HepG2 (cell line): ENCODE results near the gene NUP62. TPM values are rescaled to one million over a fixed set of nuclear protein-coding genes. Genes with fewer than 3 reads are reported as not detected.

Source experiments
- ATAC-seq: fragments of 200-7000 bp; cut with Tn5 transposase; 3 replicates; pipeline ENCODE4 v1.9.1; 2020; ENCODE audit warnings: mild to moderate bottlenecking, moderate library complexity
- BruUV-seq: library from RNA; stranded (reverse); fragments of 400-500 nt; replicated peaks from 2 replicates; lab custom pipeline; 2021; lab: Mats Ljungman, UMichigan
- CTCF ChIA-PET: fragments of 300-600 bp; formaldehyde crosslinking; extraction: SDS; loops from one replicate; lab custom pipeline; 2021; ENCODE audit warnings: low total read pairs, inconsistent platforms, low intra/inter-chr PET ratio; lab: Yijun Ruan, JAX
- POLR2A ChIA-PET: fragments of 350-600 bp; sonication (Branson Sonifier 250); formaldehyde crosslinking; loops from one replicate; lab custom pipeline; 2020; ENCODE audit warnings: antibody characterized with exemption, inconsistent platforms; lab: Yijun Ruan, JAX
- DNase-seq: peaks from one replicate; pipeline ENCODE4 v3.0.0-alpha.2; 2015; ENCODE audit warnings: low spot score
- FAIRE-seq: peaks from 3 replicates; lab custom pipeline; 2011; peaks lifted over from hg19 to GRCh38; lab: Jason Lieb, UNC
- H2AFZ ChIP-seq: one replicate; pipeline ENCODE4 v1.6.1; 2011; ENCODE audit warnings: low read length, inconsistent platforms
- H3K27ac ChIP-seq: fragments of 300-600 bp; 3 replicates; pipeline ENCODE4 v1.8.0; 2011; ENCODE audit warnings: mixed run types, mild to moderate bottlenecking, mixed read lengths, low read length, inconsistent platforms; ENCODE audit not compliant: insufficient read depth; ENCODE audit errors: extremely low read length
- H3K27me3 ChIP-seq, 2 experiments: fragments of 200-600 bp in 1 of 2; 2 replicates in 1 of 2; 3 replicates in 1 of 2; pipeline versions ENCODE4 v1.6.0 to v1.8.0; 2011; ENCODE audit warnings: low read length in 2 of 2, mild to moderate bottlenecking in 2 of 2, moderate library complexity in 2 of 2, inconsistent platforms in 1 of 2; ENCODE audit not compliant: insufficient read depth in 2 of 2, control insufficient read depth in 1 of 2
- H3K36me3 ChIP-seq, 2 experiments: fragments of 200-600 bp in 1 of 2; replicated peaks in 1 of 2; 2 replicates in 1 of 2; 3 replicates in 1 of 2; pipeline versions ENCODE4 v1.5.1 to v1.8.0; 2011; ENCODE audit warnings: low read length in 2 of 2, inconsistent platforms in 1 of 2; ENCODE audit not compliant: insufficient read depth in 2 of 2, control insufficient read depth in 1 of 2
- H3K4me1 ChIP-seq: 2 replicates; pipeline ENCODE4 v1.5.1; 2012; ENCODE audit warnings: low read length, inconsistent platforms; ENCODE audit not compliant: insufficient read depth
- H3K4me2 ChIP-seq: 2 replicates; pipeline ENCODE4 v1.6.0; 2011; ENCODE audit warnings: low read depth, low read length, inconsistent platforms
- H3K4me3 ChIP-seq, 3 experiments: fragments of 200-600 bp in 1 of 3; sonication (generic), shearing (Covaris generic) in 1 of 3; replicated peaks in 1 of 3; 2 replicates each; pipeline ENCODE4 v1.5.1; 2011 to 2016; ENCODE audit warnings: low read length in 3 of 3, inconsistent platforms in 2 of 3, low read depth in 2 of 3, mild to moderate bottlenecking in 2 of 3, control low read depth in 1 of 3, mixed read lengths in 1 of 3; ENCODE audit not compliant: insufficient read depth in 1 of 3
- H3K79me2 ChIP-seq: one replicate; pipeline ENCODE4 v1.6.1; 2011; ENCODE audit warnings: low read length, inconsistent platforms; ENCODE audit not compliant: insufficient read depth
- H3K9ac ChIP-seq: 2 replicates; pipeline ENCODE4 v1.6.0; 2011; ENCODE audit warnings: mild to moderate bottlenecking, low read depth, low read length, inconsistent platforms; ENCODE audit not compliant: insufficient read depth
- H3K9me3 ChIP-seq: 2 replicates; pipeline ENCODE4 v1.5.1; 2012; ENCODE audit warnings: mild to moderate bottlenecking, low read length
- H4K20me1 ChIP-seq: 2 replicates; pipeline ENCODE4 v1.6.0; 2011; ENCODE audit warnings: inconsistent platforms, mild to moderate bottlenecking, low read length, moderate library complexity; ENCODE audit not compliant: insufficient read depth
- ARID4A ChIP-seq: sonication (generic); formaldehyde crosslinking; IDR thresholded peaks from 2 replicates; pipeline ENCODE4 v1.5.0; 2020; ENCODE audit warnings: mild to moderate bottlenecking, missing genetic modification reagents, borderline replicate concordance
- EZH2 ChIP-seq: conservative IDR thresholded peaks from 2 replicates; pipeline ENCODE4 v1.6.1; 2012; ENCODE audit warnings: mild to moderate bottlenecking, low read depth, low read length, moderate library complexity
- MAF1 ChIP-seq: sonication (generic); formaldehyde crosslinking; IDR thresholded peaks from 2 replicates; pipeline ENCODE4 v1.5.0; 2020; ENCODE audit warnings: missing genetic modification reagents, borderline replicate concordance
- NCOA1 ChIP-seq: sonication (generic); formaldehyde crosslinking; IDR thresholded peaks from 2 replicates; pipeline ENCODE4 v1.9.0; 2021; ENCODE audit warnings: missing genetic modification reagents
- ZNF770 ChIP-seq: sonication (generic); formaldehyde crosslinking; IDR thresholded peaks from 2 replicates; pipeline ENCODE4 v1.5.0; 2020; ENCODE audit warnings: mild to moderate bottlenecking, missing genetic modification reagents
- WGBS: methylation state at CpG from one replicate; pipeline ENCODE4 v1.1.6; 2017; ENCODE audit warnings: low lambda C conversion rate; 5-methylcytosine and 5-hydroxymethylcytosine counted together
- in situ Hi-C: cut with HindIII; loops from 2 replicates; pipeline ENCODE4 v1.10.0; 2017; ENCODE audit warnings: low pct_unique_long_range_greater_than_20kb; ENCODE audit not compliant: extremely low pct_ligation_motif_present
- intact Hi-C: fragments of 100-400 bp; cut with micrococcal nuclease; formaldehyde crosslinking; loops from one replicate; pipeline ENCODE4 v1.10.0; 2022; ENCODE audit not compliant: unreplicated experiment
- polyA plus RNA-seq, 8 experiments: library from polyadenylated mRNA; depleted of rRNA in 3 of 8; stranded (reverse) in 7 of 8; unstranded in 1 of 8; fragments of >200 nt; fragmentation: Illumina TruSeq in 4 of 8; extraction: Trizol in 4 of 8; gene quantifications; 2 replicates each; pipeline versions ENCODE4 v1.2.1 to v1.2.3, GENCODE V29; 2011 to 2016; ENCODE audit warnings: low read depth in 4 of 8, missing spikeins in 1 of 8, mixed read lengths in 1 of 8; ENCODE audit not compliant: insufficient read depth in 1 of 8
- total RNA-seq, 5 experiments: library from RNA; depleted of rRNA; stranded (reverse); fragments of >200 nt; fragmentation: Illumina TruSeq; extraction: Trizol; gene quantifications; 2 replicates each; pipeline ENCODE4 v1.2.3, GENCODE V29; 2016; ENCODE audit warnings: low read depth in 1 of 5
- TF ChIP-seq, protein P1 (sequence below): sonication (generic); formaldehyde crosslinking; IDR thresholded peaks from 2 replicates; pipeline ENCODE4 v1.4.0; 2020; ENCODE audit warnings: missing genetic modification reagents
- TF ChIP-seq, protein P2 (sequence below): sonication (generic); formaldehyde crosslinking; conservative IDR thresholded peaks from 2 replicates; pipeline ENCODE4 v1.8.1; 2023; ENCODE audit warnings: missing genetic modification reagents

NUP62 gene
- total and polyA plus RNA-seq, 2 of the 13 experiments (the other 11 are each of a cell fraction or from before 2014, with no cell fraction given), result 16.5 to 41.5 TPM

- Histone ChIP-seq H3K79me2 (peaks cover 21% of the 10 kb centered on the region), H3K4me1 (peaks cover 24% of the 10 kb centered on the region), H3K4me2 (peak overlapping the region; percentile 18; the same call in 1 of the 2 replicates), H3K4me3 (no peak overlapping the region), H3K9me3 (no peaks in the 10 kb centered on the region), H3K27ac (peak overlapping the region; percentile 57), H3K9ac (0 out of 2 replicates have a peak overlapping the region, but pooled peaks have one; percentile 10), H4K20me1 (no peaks in the 10 kb centered on the region), H2AFZ (no peak overlapping the region), H3K27me3 (no peaks in the 10 kb centered on the region), H3K36me3 (peaks cover 21 to 44% of the 10 kb centered on the region in 2 experiments)
- POLR2A ChIA-PET, result interaction anchor here (2.5 kb wide), 1 partner anchor 16 kb away, joined by 17 read pairs; the partner anchor contains the start of genes ATF5 and NUP62
- DNase-seq (no peak), FAIRE-seq (no peak), ATAC-seq (no peak)
- peak; percentile 55; the same call in 1 of the 2 replicates for TF ChIP-seq ZNF770 (CRISPR knock-in tag)
- TF ChIP-seq, protein P1, sequence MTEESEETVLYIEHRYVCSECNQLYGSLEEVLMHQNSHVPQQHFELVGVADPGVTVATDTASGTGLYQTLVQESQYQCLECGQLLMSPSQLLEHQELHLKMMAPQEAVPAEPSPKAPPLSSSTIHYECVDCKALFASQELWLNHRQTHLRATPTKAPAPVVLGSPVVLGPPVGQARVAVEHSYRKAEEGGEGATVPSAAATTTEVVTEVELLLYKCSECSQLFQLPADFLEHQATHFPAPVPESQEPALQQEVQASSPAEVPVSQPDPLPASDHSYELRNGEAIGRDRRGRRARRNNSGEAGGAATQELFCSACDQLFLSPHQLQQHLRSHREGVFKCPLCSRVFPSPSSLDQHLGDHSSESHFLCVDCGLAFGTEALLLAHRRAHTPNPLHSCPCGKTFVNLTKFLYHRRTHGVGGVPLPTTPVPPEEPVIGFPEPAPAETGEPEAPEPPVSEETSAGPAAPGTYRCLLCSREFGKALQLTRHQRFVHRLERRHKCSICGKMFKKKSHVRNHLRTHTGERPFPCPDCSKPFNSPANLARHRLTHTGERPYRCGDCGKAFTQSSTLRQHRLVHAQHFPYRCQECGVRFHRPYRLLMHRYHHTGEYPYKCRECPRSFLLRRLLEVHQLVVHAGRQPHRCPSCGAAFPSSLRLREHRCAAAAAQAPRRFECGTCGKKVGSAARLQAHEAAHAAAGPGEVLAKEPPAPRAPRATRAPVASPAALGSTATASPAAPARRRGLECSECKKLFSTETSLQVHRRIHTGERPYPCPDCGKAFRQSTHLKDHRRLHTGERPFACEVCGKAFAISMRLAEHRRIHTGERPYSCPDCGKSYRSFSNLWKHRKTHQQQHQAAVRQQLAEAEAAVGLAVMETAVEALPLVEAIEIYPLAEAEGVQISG (CRISPR knock-in tag), result no peak
- TF ChIP-seq NCOA1 (CRISPR knock-in tag), result 0 out of 2 replicates have a peak, but pooled peaks have one; percentile 34
- TF ChIP-seq, protein P2, sequence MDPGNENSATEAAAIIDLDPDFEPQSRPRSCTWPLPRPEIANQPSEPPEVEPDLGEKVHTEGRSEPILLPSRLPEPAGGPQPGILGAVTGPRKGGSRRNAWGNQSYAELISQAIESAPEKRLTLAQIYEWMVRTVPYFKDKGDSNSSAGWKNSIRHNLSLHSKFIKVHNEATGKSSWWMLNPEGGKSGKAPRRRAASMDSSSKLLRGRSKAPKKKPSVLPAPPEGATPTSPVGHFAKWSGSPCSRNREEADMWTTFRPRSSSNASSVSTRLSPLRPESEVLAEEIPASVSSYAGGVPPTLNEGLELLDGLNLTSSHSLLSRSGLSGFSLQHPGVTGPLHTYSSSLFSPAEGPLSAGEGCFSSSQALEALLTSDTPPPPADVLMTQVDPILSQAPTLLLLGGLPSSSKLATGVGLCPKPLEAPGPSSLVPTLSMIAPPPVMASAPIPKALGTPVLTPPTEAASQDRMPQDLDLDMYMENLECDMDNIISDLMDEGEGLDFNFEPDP (CRISPR knock-in tag), result 0 out of 2 replicates have a peak, but pooled peaks have one; percentile 64
- 0 out of 2 replicates have a peak, but pooled peaks have one; percentile 12 for TF ChIP-seq ARID4A (CRISPR knock-in tag)
- no peak for TF ChIP-seq EZH2
- no peak for TF ChIP-seq MAF1 (CRISPR knock-in tag)
- CTCF ChIA-PET, result interaction anchor here (1.2 kb wide), 1 partner anchor 70 kb away, joined by 4 read pairs; no protein-coding TSS in a partner anchor
- in situ Hi-C loops, result no loop called here
- BruUV-seq, result no TSS peak
- WGBS, result 97% methylated on average over 10 of the region's 10 CpGs
- intact Hi-C loops, result no loop called here
These were observed 15.6 kb downstream of the NUP62 start for GRCh38 chr19:49913720-49914119.
